Sigmoid colon (tissue), 7 donors: Measurements from ENCODE around the gene KRT6C. TPM values are rescaled to one million over a fixed set of nuclear protein-coding genes. Genes with fewer than 3 reads are reported as not detected.
"Not testable (repeated sequence)": the region's sequence is repeated elsewhere in the genome, so short reads cannot be mapped to it uniquely, and the experiment has no call there.

ENCODE experiments used
- DNase-seq: peaks from one replicate; pipeline ENCODE4 v3.0.0-alpha.2; 2019
- H3K27ac ChIP-seq, 4 donors: fragments of 200-600 bp; sonication (generic); one replicate each; pipeline ENCODE4 v1.5.1; 2016 to 2019; ENCODE audit warnings: mild to moderate bottlenecking in 1 of 4
- H3K27me3 ChIP-seq, 3 donors: fragments of 200-600 bp; sonication (generic); one replicate each; pipeline ENCODE4 v1.5.1; 2019; ENCODE audit warnings: mild to moderate bottlenecking in 1 of 3
- H3K36me3 ChIP-seq, 4 donors: fragments of 200-600 bp; sonication (generic); one replicate each; pipeline ENCODE4 v1.5.1; 2016 to 2019
- H3K4me1 ChIP-seq, 4 donors: fragments of 200-600 bp; sonication (generic); one replicate each; pipeline ENCODE4 v1.5.1; 2017 to 2019
- H3K4me3 ChIP-seq, 4 donors: fragments of 200-600 bp; sonication (generic); one replicate each; pipeline ENCODE4 v1.5.1; 2017 to 2019; ENCODE audit warnings: mild to moderate bottlenecking in 2 of 4, moderate library complexity in 1 of 4
- H3K9me3 ChIP-seq, 4 donors: fragments of 200-600 bp in 3 of 4; sonication (generic) in 3 of 4; one replicate each; pipeline versions ENCODE4 v1.5.1 to v1.6.1; 2013 to 2019
- CTCF ChIP-seq, 4 experiments: fragments of 450-650 bp in 3 of 4; fragments of 200-600 bp in 1 of 4; IDR thresholded peaks; one replicate each; pipeline ENCODE4 v1.5.1; 2016 to 2019; ENCODE audit warnings: antibody characterized with exemption in 4 of 4, mild to moderate bottlenecking in 3 of 4, moderate library complexity in 2 of 4
- EP300 ChIP-seq, 4 donors: sonication (generic); formaldehyde crosslinking; IDR thresholded peaks; one replicate each; pipeline ENCODE4 v1.6.1; 2017; ENCODE audit warnings: antibody characterized with exemption in 4 of 4
- POLR2A ChIP-seq, 2 donors: fragments of 450-650 bp; IDR thresholded peaks; one replicate each; pipeline ENCODE4 v1.6.1; 2016; ENCODE audit warnings: antibody characterized with exemption in 2 of 2, mild to moderate bottlenecking in 2 of 2, moderate library complexity in 2 of 2
- POLR2AphosphoS5 ChIP-seq, 4 donors: sonication (generic); formaldehyde crosslinking; IDR thresholded peaks; one replicate each; pipeline ENCODE4 v1.6.1; 2017; ENCODE audit warnings: antibody characterized with exemption in 4 of 4
- WGBS, 2 donors: extraction: QIAGEN DNeasy Blood & Tissue Kit; methylation state at CpG; one replicate each; pipeline ENCODE4 v1.1.7; 2013; 5-methylcytosine and 5-hydroxymethylcytosine counted together
- intact Hi-C: fragments of 100-400 bp; cut with DNase I; formaldehyde crosslinking; loops from one replicate; pipeline ENCODE4 v1.15.1; 2023
- polyA plus RNA-seq, 3 donors: library from polyadenylated mRNA; stranded (reverse); fragments of 200-250 nt; gene quantifications; one replicate each; pipeline ENCODE4 v1.2.3, GENCODE V29; 2013
- total RNA-seq, 4 donors: library from RNA; depleted of rRNA; stranded (reverse); fragments of >200 nt; gene quantifications; one replicate each; pipeline ENCODE4 v1.1.0, GENCODE V29; 2016
- donor health status: healthy with polysubstance abuse.
- donor health status: Bipolar disorder and iron deficiency.
- donor health status: healthy.

The KRT6C gene
- total and polyA plus RNA-seq, 7 donors: 0.60 TPM; not detected in 6

DNA sequence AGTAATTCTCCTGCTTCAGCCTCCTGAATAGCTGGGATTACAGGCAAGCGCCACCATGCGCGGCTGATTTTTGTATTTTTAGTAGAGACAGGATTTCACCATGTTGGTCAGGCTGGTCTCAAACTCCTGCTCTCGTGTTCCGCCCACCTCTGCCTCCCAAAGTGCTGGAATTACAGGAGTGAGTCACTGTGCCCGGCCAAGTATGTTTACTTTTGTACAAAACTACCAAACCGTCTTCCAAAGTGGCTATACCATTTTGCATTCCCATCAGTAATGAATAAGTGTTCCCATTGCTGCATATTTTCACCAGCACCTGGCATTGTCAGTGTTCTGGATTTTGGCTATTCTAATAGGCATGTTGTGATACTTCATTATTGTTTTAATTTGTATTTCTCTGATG lies 27.9 kb upstream of the KRT6C start:
- no peak for TF ChIP-seq CTCF (IDR thresholded peaks at IDR 0.05)
- WGBS, 2 donors: 66 to 83% methylated on average over 7 of the region's 7 CpGs

DNA sequence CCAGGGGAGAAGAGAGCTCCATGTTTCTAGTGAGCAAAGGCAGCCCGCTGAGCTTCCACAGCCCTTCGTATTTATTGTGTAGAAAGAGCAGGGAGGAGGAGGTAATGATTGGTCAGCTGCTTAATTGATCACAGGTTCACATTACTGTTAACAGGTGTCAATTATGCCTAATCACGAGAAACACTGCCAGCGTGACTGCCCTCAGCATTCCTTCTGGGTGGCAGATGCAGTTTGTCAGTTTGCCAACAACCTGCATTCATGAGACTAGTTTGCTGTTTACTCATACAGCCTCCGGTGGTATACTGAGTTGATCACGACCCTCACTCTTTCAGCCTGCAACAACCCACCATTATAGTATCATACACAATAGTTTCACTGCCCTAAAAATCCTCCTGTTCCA lies 27.0 kb upstream of the KRT6C start:
- H3K27me3 ChIP-seq, intact Hi-C loops, H3K4me3 ChIP-seq, H3K36me3 ChIP-seq, H3K27ac ChIP-seq, H3K9me3 ChIP-seq, DNase-seq: not testable (repeated sequence)
- 75 to 83% methylated on average over 6 of the region's 6 CpGs for WGBS, 2 donors
- H3K4me1 ChIP-seq: peaks cover 0 to 16% (median 6%) of the 10 kb centered on the region in 4 donors

More for the DNA sequence above, 27.9 kb upstream of the KRT6C start:
- Histone ChIP-seq H3K27me3 (no peaks in the 10 kb centered on the region), H3K9me3 (no peaks in the 10 kb centered on the region), H3K4me3 (no peak overlapping the region), H3K36me3 (no peaks in the 10 kb centered on the region), H3K4me1 (peaks cover 0 to 7% (median under 1%) of the 10 kb centered on the region in 4 donors), H3K27ac (no peak overlapping the region)
- DNase-seq: no peak
- intact Hi-C loops: no loop called here

- TF ChIP-seq POLR2A (IDR thresholded peaks at IDR 0.05) (no peak), EP300 (IDR thresholded peaks at IDR 0.05) (no peak), POLR2AphosphoS5 (IDR thresholded peaks at IDR 0.05) (no peak), CTCF (IDR thresholded peaks at IDR 0.05) (no peak)
- H3K36me3 ChIP-seq: no peaks in the 10 kb centered on the region
- no peak overlapping the region for H3K4me3 ChIP-seq
- no peak overlapping the region for H3K27ac ChIP-seq
- no peak for DNase-seq
- H3K4me1 ChIP-seq: peaks cover 0 to 22% (median 12%) of the 10 kb centered on the region in 4 donors
- intact Hi-C loops: no loop called here
- no peaks in the 10 kb centered on the region for H3K9me3 ChIP-seq
- 86% methylated on average over 5 of the region's 5 CpGs for WGBS, 2 donors
- H3K27me3 ChIP-seq: no peaks in the 10 kb centered on the region
Measured at GRCh38 chr12:52499806-52500560, 26.4 kb upstream of the KRT6C start.

DNA sequence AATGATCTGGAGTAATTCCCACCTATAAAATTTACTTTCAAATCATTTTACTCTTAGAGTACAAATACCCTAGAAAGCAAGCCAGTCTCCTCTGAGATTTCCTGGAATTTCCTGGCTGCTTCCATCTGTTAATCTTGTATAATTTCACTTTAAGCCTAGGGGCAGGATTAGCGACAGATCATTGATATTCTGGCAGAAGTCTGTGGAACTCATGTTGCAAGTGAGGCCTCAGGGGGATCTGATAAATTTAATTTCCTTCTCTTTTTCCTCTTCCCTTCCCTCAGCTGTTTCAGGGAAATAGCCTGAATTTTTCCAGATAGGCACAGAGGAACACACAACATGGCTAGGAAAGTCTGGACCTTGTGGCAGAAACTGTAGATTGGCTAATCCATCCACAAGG lies 25.3 kb upstream of the KRT6C start:
- peaks cover 0 to 33% (median 17%) of the 10 kb centered on the region in 4 donors for H3K4me1 ChIP-seq
- intact Hi-C loops: no loop called here
- TF ChIP-seq POLR2A (IDR thresholded peaks at IDR 0.05) (no peak), CTCF (IDR thresholded peaks at IDR 0.05) (no peak), POLR2AphosphoS5 (IDR thresholded peaks at IDR 0.05) (no peak), EP300 (IDR thresholded peaks at IDR 0.05) (no peak)
- no peak overlapping the region for H3K27ac ChIP-seq
- H3K9me3 ChIP-seq: no peaks in the 10 kb centered on the region
- no peak overlapping the region for H3K4me3 ChIP-seq
- H3K36me3 ChIP-seq: no peaks in the 10 kb centered on the region
- DNase-seq: no peak
- WGBS, 2 donors: 80 to 83% methylated on average over 1 of the region's 1 CpG
- H3K27me3 ChIP-seq: no peaks in the 10 kb centered on the region

DNA sequence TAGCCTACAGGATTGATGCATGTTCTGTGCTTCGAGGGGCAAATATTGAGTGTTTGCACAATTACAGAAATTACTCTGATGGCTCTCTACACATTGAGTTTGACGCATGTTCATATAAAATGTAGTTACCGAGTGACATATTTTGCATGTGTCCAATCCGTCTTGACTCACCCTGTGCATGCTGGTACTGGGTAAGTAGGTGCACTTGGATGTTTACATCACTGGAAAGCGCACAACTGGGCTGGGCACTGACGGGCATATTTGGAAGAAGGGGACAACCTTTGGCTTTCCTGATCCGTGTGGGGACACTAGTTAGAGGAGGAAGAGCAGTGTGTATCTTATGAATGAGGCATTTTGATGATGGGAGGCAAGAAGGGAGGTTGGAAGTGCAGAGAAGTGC lies 24.4 kb upstream of the KRT6C start:
- 88% methylated on average over 7 of the region's 7 CpGs for WGBS, 2 donors
- Histone ChIP-seq H3K27me3 (no peaks in the 10 kb centered on the region), H3K36me3 (no peaks in the 10 kb centered on the region), H3K4me1 (peaks cover 0 to 35% (median 17%) of the 10 kb centered on the region in 4 donors), H3K9me3 (no peaks in the 10 kb centered on the region), H3K4me3 (no peak overlapping the region), H3K27ac (no peak overlapping the region)
- intact Hi-C loops: no loop called here
- no peak for DNase-seq
- no peak for TF ChIP-seq POLR2A (IDR thresholded peaks at IDR 0.05)

- no peaks in the 10 kb centered on the region for H3K9me3 ChIP-seq
- H3K4me3 ChIP-seq: no peak overlapping the region
- H3K36me3 ChIP-seq: no peaks in the 10 kb centered on the region
- intact Hi-C loops: no loop called here
- no peak overlapping the region for H3K27ac ChIP-seq
- DNase-seq: no peak
- 73 to 88% methylated on average over 4 of the region's 4 CpGs for WGBS, 2 donors
- peaks cover 0 to 35% (median 17%) of the 10 kb centered on the region in 4 donors for H3K4me1 ChIP-seq
- H3K27me3 ChIP-seq: no peaks in the 10 kb centered on the region
- TF ChIP-seq EP300 (IDR thresholded peaks at IDR 0.05) (no peak), POLR2AphosphoS5 (IDR thresholded peaks at IDR 0.05) (no peak), POLR2A (IDR thresholded peaks at IDR 0.05) (no peak), CTCF (IDR thresholded peaks at IDR 0.05) (no peak)
Measured at GRCh38 chr12:52496590-52497071, 23.0 kb upstream of the KRT6C start.
